GM12865 (cell line): ENCODE measurements around the gene GPRC5B.

Experiments
- DNase-seq: peaks from one replicate; pipeline ENCODE4 v3.0.0; 2010; ENCODE audit warnings: low read depth
- H3K4me3 ChIP-seq: 2 replicates; pipeline ENCODE4 v1.5.1; 2011; ENCODE audit warnings: mild to moderate bottlenecking, low read depth, low read length, control low read depth
- CTCF ChIP-seq: IDR thresholded peaks from 2 replicates; pipeline ENCODE4 v1.5.1; 2011; ENCODE audit warnings: low read length, control low read depth, low read depth, inconsistent platforms; ENCODE audit not compliant: insufficient read depth; ENCODE audit errors: missing control alignments

GPRC5B gene

GRCh38 chr16:19874026-19874425, 10.6 kb downstream of the GPRC5B start:
- no peak for DNase-seq
- H3K4me3 ChIP-seq = no peak overlapping the region
- no peak for TF ChIP-seq CTCF

GRCh38 chr16:19872935-19873334, 11.7 kb downstream of the GPRC5B start:
- TF ChIP-seq CTCF = no peak
- DNase-seq = no peak
- no peak overlapping the region for H3K4me3 ChIP-seq

- no peak overlapping the region for H3K4me3 ChIP-seq
- no peak for DNase-seq
- no peak for TF ChIP-seq CTCF
These were observed 12.3 kb downstream of the GPRC5B start for GRCh38 chr16:19872179-19872863.

- TF ChIP-seq CTCF = no peak
- H3K4me3 ChIP-seq = no peak overlapping the region
- no peak for DNase-seq
These were observed 12.9 kb downstream of the GPRC5B start for GRCh38 chr16:19871721-19872120.

- no peak overlapping the region for H3K4me3 ChIP-seq
- TF ChIP-seq CTCF = no peak
- DNase-seq = no peak
These were observed 16.2 kb downstream of the GPRC5B start for GRCh38 chr16:19868421-19868820.

- no peak for TF ChIP-seq CTCF
- no peak for DNase-seq
- H3K4me3 ChIP-seq = no peak overlapping the region
These were observed 20.1 kb downstream of the GPRC5B start for GRCh38 chr16:19864566-19864965.

- no peak for TF ChIP-seq CTCF
- no peak for DNase-seq
- H3K4me3 ChIP-seq = no peak overlapping the region
These were observed 20.7 kb downstream of the GPRC5B start for GRCh38 chr16:19863990-19864389.
